HG02623 (cell line): ENCODE results near the gene NOMO2.
"Not testable (repeated sequence)": the region's sequence is repeated elsewhere in the genome, so short reads cannot be mapped to it uniquely, and the experiment has no call there.

Experiments
- ATAC-seq: cut with Tn5 transposase; IDR thresholded peaks from one replicate; pipeline ENCODE4 v1.9.1; 2021; ENCODE audit warnings: moderate library complexity; ENCODE audit not compliant: unreplicated experiment

The NOMO2 gene

DNA sequence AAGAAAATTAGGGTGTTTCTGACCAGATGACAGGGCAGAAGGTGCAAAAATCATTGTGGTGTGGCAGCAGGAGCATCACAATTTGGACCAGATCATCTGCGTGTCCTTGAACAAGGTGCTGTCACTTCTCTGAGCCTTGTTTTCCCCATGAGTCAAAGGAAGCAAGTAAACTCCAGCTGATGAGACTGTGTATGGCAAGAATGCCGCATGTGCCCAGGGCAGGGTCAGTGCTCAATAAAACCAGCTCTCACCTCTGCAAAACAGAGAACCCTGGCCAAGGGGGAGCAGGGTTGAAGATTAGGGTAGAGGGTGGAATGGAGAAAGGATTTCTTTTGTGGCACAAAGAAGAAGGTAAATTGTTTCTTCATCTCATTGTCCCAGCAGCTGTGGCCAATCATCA lies 17.4 kb upstream of the NOMO2 start:
- not testable (repeated sequence) for ATAC-seq

DNA sequence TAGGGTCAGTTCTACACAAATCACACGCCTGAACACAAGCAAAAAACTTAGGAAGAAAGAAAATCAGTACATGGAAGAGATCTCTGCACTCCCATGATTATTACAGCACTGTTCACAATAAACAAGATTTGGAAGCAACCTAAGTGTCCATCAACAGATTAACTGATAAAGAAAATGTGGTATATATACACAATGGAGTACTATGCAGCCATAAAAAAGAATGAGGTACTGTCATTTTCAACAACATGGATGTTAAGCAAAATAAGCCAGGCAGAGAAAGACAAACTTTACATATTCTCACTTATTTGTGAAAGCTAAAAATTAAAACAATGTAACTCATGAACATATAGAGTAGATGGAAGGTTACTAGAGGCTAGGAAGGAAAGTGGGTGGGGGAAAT lies 16.0 kb upstream of the NOMO2 start:
- ATAC-seq, result not testable (repeated sequence)

- ATAC-seq, result not testable (repeated sequence)
These were observed 14.0 kb upstream of the NOMO2 start for GRCh38 chr16:18575945-18576344.

DNA sequence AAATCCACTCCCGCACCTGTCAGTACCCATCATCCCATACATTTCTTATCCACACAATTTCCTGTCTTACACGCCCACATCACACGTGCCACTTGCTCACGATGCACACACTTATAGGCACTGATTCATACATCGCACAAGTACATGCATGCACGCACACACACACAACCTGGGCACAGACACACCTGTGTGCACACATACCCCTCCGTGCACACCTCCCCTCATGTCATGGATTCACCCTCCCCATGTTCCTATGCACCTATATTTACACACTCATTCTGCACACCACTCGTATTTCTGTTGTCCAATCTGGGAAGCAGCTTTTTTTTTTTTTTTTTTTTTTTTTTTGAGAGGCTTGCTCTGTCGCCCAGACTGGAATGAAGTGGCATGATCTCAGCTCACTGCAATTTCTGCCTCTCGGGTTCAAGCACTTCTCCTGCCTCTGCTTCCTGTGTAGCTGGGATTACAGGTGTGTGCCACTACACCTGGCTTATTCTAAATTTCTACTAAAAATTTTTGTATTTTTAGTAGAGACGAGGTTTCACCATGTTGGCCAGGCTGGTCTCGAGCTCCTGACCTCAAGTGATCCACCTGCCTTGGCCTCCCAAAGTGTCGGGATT lies 13.5 kb upstream of the NOMO2 start:
- ATAC-seq, result not testable (repeated sequence)

DNA sequence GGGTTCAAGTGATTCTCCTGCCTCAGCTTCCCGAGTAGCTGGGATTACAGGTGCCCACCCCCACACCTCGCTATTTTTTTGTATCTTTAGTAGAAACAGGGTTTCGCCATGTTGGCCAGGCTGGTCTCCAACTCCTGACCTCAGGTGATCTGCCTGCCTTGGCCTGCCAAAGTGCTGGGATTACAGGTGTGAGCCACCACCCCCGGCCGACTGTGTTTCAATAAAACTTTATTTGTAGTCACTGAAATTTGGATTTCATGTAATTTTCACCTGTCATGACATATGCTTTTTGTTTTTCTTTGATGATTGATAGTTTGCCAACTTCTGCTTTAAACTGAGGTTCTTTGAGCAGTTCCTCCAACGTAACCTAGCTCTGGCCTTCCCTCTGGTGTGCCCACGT lies 12.0 kb upstream of the NOMO2 start:
- not testable (repeated sequence) for ATAC-seq

DNA sequence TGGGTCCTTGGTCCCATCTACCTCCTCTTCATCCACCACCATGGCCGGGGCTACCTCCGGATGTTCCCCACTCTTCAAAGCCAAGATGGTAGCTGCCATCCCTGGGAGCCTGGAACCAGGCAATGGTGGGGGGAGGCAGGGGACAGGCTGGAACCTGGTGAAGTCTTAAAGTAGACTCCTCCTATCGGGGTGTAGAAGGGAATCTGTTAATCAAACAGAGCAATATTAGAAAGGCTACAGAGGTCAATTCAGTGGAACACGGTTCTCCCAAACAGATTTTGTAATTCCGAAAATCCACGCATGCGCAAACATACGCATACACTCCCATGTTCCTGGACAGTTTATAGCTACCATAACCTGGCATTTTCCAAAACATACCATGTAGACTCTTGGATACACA lies 11.1 kb upstream of the NOMO2 start:
- ATAC-seq, result not testable (repeated sequence)

GRCh38 chr16:18571307-18571850 lies 9.5 kb upstream of the NOMO2 start:
- ATAC-seq, result not testable (repeated sequence)

DNA sequence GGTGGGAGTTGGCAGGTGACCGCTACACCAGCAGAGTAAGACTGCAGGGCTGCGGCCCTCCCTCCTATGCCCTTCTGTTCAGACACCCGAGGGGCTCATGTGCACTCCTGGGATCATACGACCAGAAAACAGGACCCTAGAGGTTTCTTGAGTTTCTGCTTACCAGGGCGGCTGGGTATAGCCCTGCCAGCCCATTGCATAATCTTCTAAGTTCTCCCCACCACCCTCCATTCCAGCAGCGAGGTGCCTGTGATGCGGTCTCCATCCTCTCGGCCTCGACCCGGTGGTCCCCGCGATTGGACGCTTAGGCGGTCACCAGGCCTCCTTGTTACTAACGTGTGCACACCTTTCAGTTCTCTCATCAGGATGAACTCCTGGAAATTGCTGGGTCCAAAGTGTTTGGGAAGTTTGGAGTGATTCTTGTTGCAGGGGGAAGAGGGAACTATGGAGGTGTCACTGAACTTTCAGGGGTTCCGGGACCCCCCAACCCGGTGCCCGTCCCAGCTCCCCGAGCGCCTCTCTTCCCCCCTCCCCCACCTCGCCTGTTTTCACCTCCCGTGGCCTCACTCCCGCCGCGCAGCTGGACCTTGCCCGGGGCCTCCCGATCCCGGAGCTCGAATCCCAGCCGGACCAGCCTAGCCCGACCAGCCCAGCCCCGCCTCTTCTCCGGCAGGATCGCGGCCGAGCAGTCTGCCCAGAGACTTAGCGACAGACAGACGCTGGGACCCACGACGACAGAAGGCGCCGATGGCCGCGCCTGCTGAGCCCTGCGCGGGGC lies 8.8 kb upstream of the NOMO2 start:
- not testable (repeated sequence) for ATAC-seq

DNA sequence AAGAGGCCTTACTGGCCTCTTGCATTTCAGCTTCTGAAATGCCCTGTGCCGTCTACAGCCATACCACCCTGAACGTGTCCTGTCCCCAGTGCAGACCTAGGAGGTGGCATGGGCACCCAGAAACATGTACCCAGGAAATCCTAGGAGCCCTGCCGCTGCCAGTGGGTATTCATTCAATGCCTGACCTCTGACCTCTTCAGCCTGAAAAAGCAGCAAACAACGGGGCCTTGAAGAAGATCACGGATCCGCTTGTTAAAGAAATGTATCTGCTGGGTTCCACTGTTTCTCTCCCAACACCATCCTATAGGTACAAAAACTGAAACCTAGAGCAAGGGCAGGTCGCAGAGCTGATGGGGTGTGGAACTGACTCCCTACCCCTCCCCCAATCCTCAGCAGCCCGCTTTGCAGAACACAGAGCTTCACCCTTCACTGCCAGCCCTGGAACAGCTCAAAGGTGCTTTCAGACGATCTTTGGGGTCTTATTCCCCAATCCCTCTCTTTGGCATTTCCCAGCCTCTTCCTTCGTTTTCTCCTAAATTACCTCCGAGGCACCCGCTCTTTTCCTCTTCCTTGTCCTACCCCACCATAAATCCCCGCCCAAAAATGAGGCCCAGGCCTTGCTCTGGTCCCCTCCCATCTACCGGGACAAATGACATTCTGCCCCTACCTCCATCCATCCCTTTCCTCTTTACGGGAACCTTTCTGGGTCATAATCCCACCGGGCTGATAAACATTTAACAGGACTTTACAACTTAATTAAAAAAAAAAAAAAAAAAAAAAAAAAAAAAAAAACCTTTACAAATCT lies 1.3 kb downstream of the NOMO2 start:
- ATAC-seq, result not testable (repeated sequence)

DNA sequence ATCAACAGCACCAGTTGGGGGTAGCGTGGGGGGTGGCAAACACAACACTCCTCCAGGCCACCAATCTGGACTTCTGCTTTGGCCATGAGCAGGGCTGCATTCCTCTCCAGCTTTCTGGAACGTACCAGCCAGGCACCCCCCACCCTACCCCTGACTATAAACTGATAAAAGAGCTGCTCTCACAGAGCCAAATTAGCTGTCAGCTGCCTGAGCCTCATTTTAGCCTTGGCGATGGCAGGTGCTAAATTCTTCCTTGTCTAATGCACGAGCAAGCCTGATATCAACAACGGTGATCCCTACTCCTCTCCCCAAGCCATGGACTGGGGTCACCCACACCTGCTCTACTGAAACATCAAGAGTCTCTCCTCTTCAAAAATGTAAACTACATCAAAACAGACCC lies 8.2 kb downstream of the NOMO2 start:
- ATAC-seq, result not testable (repeated sequence)

GRCh38 chr16:18547382-18547781 lies 14.5 kb downstream of the NOMO2 start:
- ATAC-seq, result not testable (repeated sequence)

DNA sequence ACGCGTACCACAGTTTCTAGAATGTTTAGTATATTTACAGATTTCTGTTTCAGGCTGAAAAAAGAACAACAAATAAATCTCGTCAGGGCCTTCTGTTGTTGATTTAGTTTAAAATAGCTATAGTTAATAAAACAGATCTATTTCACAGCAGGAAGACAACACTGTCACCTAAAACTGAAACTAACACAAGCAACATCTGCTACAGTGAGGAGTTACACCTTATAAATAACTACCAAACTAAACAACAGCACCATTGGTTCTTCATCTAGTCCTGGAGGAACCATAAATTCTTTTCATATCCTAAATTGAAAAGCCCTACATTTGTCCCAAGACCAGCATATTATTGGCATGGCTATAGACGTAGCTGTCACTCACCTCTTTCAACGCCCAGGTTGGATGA lies 15.0 kb downstream of the NOMO2 start:
- not testable (repeated sequence) for ATAC-seq

DNA sequence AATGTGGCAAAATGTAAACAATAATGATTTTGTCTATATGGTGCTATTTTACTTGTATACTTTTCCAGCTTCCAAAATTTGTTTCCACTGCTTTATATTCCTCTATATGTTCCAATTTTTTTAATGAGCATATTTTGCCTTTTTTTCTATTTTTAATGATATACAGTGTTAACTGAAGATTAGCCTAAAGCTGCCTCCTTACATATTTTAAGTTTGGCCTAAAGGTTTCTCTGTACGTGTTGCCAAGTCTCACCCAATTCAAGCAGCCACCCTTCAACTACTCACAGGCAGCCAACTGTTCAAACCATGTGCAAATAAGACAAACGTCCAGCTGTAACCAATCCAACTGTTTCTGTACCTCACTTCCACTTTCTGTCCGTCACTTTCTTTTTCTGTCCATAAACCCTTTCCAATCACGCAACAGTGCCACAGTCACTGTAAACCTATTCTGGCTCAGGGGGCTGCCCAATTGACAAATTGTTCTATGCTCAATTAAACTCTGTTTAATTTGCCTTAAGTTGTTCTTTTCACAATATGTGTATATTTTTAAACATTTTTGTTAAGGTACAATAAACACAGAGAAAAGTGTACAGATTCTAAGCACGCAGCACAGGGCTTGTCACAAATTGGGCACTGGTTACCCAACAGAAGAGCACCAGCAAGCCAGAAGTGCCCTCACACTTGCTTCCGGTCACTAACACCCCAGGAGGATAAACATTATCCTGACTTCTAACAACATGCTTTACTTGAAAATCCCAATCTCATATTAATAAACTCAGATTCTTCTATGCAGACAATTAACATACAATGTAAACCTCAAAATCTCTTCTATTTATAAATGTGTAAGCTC lies 17.4 kb downstream of the NOMO2 start:
- ATAC-seq, result not testable (repeated sequence)

GRCh38 chr16:18541912-18542311 lies 20.0 kb downstream of the NOMO2 start:
- ATAC-seq, result not testable (repeated sequence)

DNA sequence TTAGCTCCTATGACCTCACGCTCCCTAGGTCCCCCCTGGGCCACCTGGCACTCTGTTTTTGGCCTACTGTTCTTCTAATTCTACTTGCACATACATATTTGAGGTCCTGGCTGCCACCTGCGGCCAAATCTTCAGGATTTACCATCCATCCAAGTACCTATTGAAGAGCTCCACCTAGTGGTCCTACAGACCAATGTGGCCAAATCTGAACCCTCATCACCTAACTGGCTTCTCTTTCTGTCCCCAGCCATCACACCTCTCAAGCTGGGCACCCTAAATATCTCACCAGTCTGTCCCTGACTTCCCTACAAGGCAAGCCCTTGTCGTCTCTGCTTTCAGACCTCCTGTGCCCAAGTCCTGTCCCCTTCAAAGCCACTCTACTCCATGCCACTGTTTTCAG lies 24.9 kb downstream of the NOMO2 start:
- ATAC-seq, result not testable (repeated sequence)

GRCh38 chr16:18535519-18536168 lies 26.3 kb downstream of the NOMO2 start:
- not testable (repeated sequence) for ATAC-seq

- ATAC-seq, result not testable (repeated sequence)
These were observed 27.6 kb downstream of the NOMO2 start for GRCh38 chr16:18534308-18534707.

- not testable (repeated sequence) for ATAC-seq
These were observed 30.6 kb downstream of the NOMO2 start for GRCh38 chr16:18531323-18531722.

- not testable (repeated sequence) for ATAC-seq
These were observed 31.6 kb downstream of the NOMO2 start for GRCh38 chr16:18530329-18530728.

GRCh38 chr16:18526547-18526946 lies 35.4 kb downstream of the NOMO2 start:
- ATAC-seq, result not testable (repeated sequence)
